ENCODE results near the gene COX15. TPM values are rescaled to one million over a fixed set of nuclear protein-coding genes. Genes with fewer than 3 reads are reported as not detected.

The COX15 gene
- total and polyA plus RNA-seq, 2 donors (not counting 1 experiment from before 2014, with no cell fraction given) = 26.4 to 43.9 TPM

GRCh38 chr10:99709480-99710229, 22.3 kb downstream of the COX15 start:
- Histone ChIP-seq H3K4me2 (ENCODE audit: extremely low read depth, insufficient read depth, low read length) (peak overlapping the region; percentile 15), H3K9ac (ENCODE audit: insufficient read depth, low read length) (no peak overlapping the region), H3K36me3 (ENCODE audit: control insufficient read depth, insufficient read depth, low read length) (peaks cover 8% of the 10 kb centered on the region), H3K27me3 (ENCODE audit: control insufficient read depth, insufficient read depth, low read length) (no peaks in the 10 kb centered on the region), H3K4me3 (replicated peaks in 1 of 4; ENCODE audit: control extremely low read depth in 1 of 4, insufficient read depth in 1 of 4, low read depth in 3 of 4, low read length in 4 of 4) (no peak overlapping the region), H3K27ac (ENCODE audit: insufficient read depth, low read length) (peak overlapping the region; percentile 13), H2AFZ (ENCODE audit: low read length) (no peak overlapping the region), H3K9me3 (ENCODE audit: control insufficient read depth, insufficient read depth, low read depth, low read length) (no peaks in the 10 kb centered on the region), H4K20me1 (ENCODE audit: control insufficient read depth, extremely low read depth, insufficient read depth, low read length) (no peaks in the 10 kb centered on the region), H3K4me1 (ENCODE audit: control insufficient read depth, extremely low read depth, insufficient read depth, low read length) (no peaks in the 10 kb centered on the region), H3K79me2 (ENCODE audit: control insufficient read depth, insufficient read depth, low read length) (no peaks in the 10 kb centered on the region)
- DNase-seq (ENCODE audit: low read depth in 2 of 2) = peak; percentile 42 to 57
- peak in 1 of 2 donors; percentile 20 for TF ChIP-seq CTCF (conservative IDR thresholded peaks at IDR 0.05 in 1 of 2, IDR thresholded peaks at IDR 0.05 in 1 of 2; ENCODE audit: low read depth in 1 of 2, low read length in 2 of 2)
- TF ChIP-seq EZH2 (IDR thresholded peaks at IDR 0.05; ENCODE audit: low read length, missing control alignments) = no peak

GRCh38 chr10:99708428-99709012, 23.4 kb downstream of the COX15 start:
- no peaks in the 10 kb centered on the region for H3K9me3 ChIP-seq (ENCODE audit: control insufficient read depth, insufficient read depth, low read depth, low read length)
- no peak for TF ChIP-seq EZH2 (IDR thresholded peaks at IDR 0.05; ENCODE audit: low read length, missing control alignments)
- TF ChIP-seq CTCF (conservative IDR thresholded peaks at IDR 0.05 in 1 of 2, IDR thresholded peaks at IDR 0.05 in 1 of 2; ENCODE audit: low read depth in 1 of 2, low read length in 2 of 2) = no peak
- H3K27ac ChIP-seq (ENCODE audit: insufficient read depth, low read length) = peak overlapping the region; percentile 23
- H3K27me3 ChIP-seq (ENCODE audit: control insufficient read depth, insufficient read depth, low read length) = no peaks in the 10 kb centered on the region
- H3K4me3 ChIP-seq (replicated peaks in 1 of 4; ENCODE audit: control extremely low read depth in 1 of 4, insufficient read depth in 1 of 4, low read depth in 3 of 4, low read length in 4 of 4) = no peak overlapping the region
- H2AFZ ChIP-seq (ENCODE audit: low read length) = no peak overlapping the region
- H4K20me1 ChIP-seq (ENCODE audit: control insufficient read depth, extremely low read depth, insufficient read depth, low read length) = no peaks in the 10 kb centered on the region
- DNase-seq (ENCODE audit: low read depth in 2 of 2) = peak; percentile 16 to 40
- H3K36me3 ChIP-seq (ENCODE audit: control insufficient read depth, insufficient read depth, low read length) = peaks cover 12% of the 10 kb centered on the region
- H3K4me1 ChIP-seq (ENCODE audit: control insufficient read depth, extremely low read depth, insufficient read depth, low read length) = no peaks in the 10 kb centered on the region
- H3K79me2 ChIP-seq (ENCODE audit: control insufficient read depth, insufficient read depth, low read length) = no peaks in the 10 kb centered on the region
- no peak overlapping the region for H3K4me2 ChIP-seq (ENCODE audit: extremely low read depth, insufficient read depth, low read length)
- H3K9ac ChIP-seq (ENCODE audit: insufficient read depth, low read length) = no peak overlapping the region

- H3K27ac ChIP-seq (ENCODE audit: insufficient read depth, low read length) = no peak overlapping the region
- peaks cover 2% of the 10 kb centered on the region for H3K4me1 ChIP-seq (ENCODE audit: control insufficient read depth, extremely low read depth, insufficient read depth, low read length)
- H3K4me2 ChIP-seq (ENCODE audit: extremely low read depth, insufficient read depth, low read length) = no peak overlapping the region
Observed at GRCh38 chr10:99700649-99701048, 31.3 kb downstream of the COX15 start.

More at GRCh38 chr10:99700649-99701048, 31.3 kb downstream of the COX15 start:
- H3K9me3 ChIP-seq (ENCODE audit: control insufficient read depth, insufficient read depth, low read depth, low read length) = no peaks in the 10 kb centered on the region
- H3K27me3 ChIP-seq (ENCODE audit: control insufficient read depth, insufficient read depth, low read length) = no peaks in the 10 kb centered on the region
- H3K9ac ChIP-seq (ENCODE audit: insufficient read depth, low read length) = no peak overlapping the region
- H4K20me1 ChIP-seq (ENCODE audit: control insufficient read depth, extremely low read depth, insufficient read depth, low read length) = no peaks in the 10 kb centered on the region
- peaks cover 11% of the 10 kb centered on the region for H3K36me3 ChIP-seq (ENCODE audit: control insufficient read depth, insufficient read depth, low read length)
- no peak overlapping the region for H3K4me3 ChIP-seq (replicated peaks in 1 of 4; ENCODE audit: control extremely low read depth in 1 of 4, insufficient read depth in 1 of 4, low read depth in 3 of 4, low read length in 4 of 4)
- H3K79me2 ChIP-seq (ENCODE audit: control insufficient read depth, insufficient read depth, low read length) = no peaks in the 10 kb centered on the region
- no peak for DNase-seq (ENCODE audit: low read depth in 2 of 2)
- TF ChIP-seq EZH2 (IDR thresholded peaks at IDR 0.05; ENCODE audit: low read length, missing control alignments) = no peak
- no peak for TF ChIP-seq CTCF (conservative IDR thresholded peaks at IDR 0.05 in 1 of 2, IDR thresholded peaks at IDR 0.05 in 1 of 2; ENCODE audit: low read depth in 1 of 2, low read length in 2 of 2)
- H2AFZ ChIP-seq (ENCODE audit: low read length) = no peak overlapping the region

Measured in fibroblast of lung (primary cell).